GM21447 (cell line): ENCODE data around the gene UBA1.

ENCODE experiments used
- ATAC-seq: cut with Tn5 transposase; IDR thresholded peaks from one replicate; pipeline ENCODE4 v1.9.1; 2021; ENCODE audit not compliant: unreplicated experiment

Gene UBA1

DNA sequence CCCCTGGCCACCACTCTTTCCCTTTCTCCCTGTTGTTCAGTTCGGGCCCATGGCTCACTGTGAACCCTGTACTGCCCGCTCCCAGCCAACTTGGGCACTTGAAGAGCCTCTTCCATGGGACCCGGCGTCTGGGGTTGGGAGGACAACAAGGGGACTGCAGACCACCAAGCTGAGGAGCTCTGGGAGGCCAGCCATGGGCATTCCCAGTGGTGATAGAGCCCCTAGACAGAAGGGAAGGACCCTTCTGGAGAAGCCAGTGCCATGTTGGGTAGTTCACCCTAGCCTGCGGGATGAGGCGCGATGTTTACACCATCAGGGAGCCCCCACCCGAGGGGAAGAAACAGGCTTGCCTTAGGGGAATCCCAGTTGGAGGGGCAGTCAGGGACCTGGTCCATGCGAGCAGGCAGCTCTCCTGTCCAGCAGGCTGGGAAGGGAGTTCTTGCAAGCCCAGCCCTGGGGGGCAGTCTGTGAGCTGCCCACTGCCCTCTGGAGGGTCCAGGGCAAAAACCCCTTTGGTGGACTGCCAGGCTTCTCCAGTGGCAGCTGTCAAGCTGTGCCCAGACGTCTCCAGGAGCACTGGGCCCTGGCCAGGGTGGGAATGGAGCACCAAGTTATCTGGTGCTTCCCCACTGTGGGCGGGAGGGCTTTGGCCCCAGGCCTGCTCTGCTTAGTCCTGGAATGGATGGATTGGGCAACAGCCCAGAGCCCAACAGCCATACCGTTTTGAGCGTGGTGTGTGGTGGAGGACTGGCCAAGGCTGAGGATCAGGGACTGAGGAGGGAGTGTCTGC is 23.7 kb upstream of the UBA1 start:
- ATAC-seq, result no peak

DNA sequence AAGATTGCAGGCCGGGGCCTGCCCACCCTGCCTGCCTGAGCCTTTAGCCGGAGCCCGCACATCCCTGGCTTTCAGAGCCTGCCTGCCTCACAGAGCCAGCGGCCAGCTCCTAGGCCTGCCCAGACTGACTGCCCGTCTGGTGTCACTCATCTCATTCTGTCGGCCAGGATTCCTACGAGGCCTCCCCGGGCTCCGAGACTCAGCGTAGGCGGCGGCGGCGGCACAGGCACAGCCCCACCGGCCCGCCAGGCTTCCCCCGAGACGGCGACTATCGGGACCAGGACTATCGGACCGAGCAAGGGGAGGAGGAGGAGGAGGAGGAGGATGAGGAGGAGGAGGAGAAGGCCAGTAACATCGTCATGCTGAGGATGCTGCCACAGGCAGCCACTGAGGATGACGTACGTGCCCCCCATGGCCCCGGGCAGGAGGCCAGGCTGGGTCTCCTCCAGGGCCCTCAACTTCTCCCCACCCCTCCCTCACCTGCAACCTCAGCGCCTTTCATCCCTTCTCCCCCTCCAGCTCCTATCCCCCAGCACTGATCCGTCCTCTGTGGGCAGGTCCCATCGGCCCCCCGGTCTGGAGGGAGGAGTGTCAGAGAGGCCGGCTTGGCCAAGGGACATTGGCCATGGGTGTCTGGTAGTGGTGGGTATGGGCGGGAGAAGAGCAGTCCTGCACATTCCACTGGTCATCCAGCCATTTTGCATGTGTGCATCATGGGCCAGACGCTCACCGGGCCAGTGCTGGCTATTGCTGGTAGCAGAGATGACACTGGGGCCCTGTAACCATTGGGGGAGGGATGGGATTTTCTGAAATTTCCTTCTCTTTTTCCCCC is 22.6 kb upstream of the UBA1 start:
- ATAC-seq, result no peak

DNA sequence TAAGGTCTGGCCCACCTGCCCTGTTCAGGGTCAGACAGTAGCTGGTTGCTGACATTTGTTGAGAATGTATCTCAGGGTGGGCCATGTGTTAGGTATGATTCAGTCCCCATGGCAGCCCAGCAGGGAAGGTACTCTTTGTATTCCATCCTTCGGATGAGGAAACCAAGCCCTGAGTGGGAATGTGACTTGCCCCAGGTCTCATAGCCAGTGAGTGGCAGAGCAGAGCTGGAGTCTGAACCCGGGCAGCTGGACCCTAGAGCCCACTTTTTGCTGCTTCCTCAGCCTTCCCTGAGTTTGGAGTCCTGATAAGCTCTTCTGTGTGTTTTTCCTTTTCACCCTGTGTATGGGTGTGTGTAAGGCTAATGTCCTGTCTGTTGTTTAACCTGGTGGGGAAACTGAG is 21.6 kb upstream of the UBA1 start:
- no peak for ATAC-seq

DNA sequence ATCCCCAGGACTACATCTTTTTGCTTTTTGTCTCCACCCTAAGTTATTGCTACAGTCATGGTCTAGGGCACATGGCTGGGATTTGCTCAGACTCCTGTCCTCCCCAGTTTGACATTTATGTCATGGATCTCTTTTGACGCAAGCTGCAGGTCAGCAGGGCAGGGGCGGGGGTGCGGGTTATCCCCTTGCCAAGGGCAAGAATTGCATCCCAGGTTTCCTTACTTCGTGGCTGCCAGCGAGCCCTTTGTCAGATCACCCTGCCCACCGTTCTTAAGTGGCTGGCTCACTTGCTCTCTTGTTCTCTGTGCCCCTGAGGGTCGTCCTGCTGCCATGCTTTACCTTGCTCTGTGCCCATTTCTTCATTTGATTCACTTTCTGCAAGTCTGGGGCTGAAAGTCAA is 21.1 kb upstream of the UBA1 start:
- no peak for ATAC-seq

DNA sequence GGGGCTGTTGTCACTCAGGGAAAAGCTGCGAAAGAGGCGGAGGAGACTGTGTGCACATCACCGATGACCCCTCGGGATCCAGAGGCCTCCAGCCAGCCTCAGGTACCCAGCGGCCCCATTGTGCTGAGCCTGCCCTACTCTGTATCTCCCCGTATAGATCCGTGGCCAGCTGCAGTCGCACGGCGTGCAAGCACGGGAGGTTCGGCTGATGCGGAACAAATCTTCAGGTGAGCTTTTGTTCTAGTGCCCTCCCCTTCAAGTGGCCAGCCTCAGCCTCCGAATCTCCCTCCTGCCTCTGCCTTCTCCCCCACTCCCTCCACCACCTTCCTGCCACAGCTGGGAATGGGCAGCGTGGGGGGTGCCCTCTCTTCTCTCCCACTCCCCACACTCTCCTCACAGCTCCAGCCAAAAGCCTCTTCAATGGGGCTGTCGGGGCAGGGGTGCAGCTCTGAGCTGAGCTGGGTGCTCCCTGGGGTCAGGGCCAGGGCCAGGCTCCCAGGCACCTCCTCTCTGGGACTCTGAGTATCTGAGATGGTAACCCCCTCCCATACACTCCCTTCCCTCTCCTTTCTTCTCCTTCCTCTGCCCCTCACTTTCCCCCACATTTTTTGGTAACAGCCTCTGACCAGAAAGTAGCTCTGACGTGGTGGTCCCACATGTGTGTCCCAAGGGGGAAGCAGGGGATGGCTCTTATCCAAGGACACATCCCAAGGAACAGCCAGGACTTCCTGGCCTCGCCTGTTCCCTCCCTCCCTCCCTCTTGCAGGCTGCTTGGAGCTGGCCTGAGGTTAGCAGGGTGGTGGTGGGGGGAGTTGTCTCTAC is 20.4 kb upstream of the UBA1 start:
- no peak for ATAC-seq

DNA sequence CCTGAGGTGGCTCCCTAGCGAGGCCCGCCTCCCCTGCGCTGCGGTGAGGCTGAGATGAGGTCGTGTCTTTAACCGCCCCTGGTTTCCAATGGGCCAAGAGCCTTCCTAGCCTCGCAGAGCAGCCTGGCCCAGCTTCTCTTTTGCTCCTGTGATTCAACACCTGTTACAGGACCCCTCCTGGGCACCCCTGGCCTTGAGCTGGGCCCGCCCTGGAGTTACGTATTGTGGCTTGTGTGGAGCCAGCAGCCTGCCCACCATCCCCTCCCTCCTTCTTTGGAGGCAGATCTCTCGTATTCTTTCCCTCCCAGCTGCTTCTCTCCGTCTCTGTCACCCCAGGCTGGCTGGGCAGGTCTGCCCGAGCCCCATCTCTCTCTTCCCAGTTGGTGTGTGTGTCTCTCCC is 19.3 kb upstream of the UBA1 start:
- ATAC-seq, result no peak

DNA sequence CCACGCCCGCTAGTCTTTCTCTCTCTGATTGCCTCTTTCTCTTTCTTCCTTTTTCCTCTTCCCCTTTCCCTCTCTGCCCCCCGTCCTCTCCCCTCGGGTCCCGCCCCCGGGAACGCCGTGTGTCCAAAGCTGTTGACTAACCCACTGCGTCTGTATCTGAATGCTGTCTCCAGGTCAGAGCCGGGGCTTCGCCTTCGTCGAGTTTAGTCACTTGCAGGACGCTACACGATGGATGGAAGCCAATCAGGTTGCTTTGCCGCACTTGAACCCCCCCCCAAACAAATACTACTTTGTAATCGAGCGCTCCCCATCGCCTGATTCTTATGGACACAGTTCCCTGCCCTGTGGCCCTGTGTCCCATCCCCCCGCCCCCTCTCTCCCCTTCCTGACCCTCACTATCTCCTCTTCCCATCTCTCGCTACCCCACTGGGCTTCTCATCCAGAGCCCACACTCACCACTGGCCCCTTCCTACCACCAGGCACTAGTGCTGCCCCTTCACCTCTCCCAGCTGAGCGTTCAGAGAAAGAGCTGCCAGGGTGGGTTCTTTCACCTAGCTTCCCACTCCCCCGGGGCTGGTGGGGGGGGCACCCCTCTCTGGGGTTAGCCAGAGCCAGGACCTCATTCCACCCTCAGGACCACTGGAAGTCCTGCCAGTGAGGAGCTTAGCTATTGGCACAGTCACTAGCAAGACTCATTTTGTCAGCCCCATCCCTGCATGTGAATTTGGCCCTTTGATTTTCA is 18.6 kb upstream of the UBA1 start:
- no peak for ATAC-seq

DNA sequence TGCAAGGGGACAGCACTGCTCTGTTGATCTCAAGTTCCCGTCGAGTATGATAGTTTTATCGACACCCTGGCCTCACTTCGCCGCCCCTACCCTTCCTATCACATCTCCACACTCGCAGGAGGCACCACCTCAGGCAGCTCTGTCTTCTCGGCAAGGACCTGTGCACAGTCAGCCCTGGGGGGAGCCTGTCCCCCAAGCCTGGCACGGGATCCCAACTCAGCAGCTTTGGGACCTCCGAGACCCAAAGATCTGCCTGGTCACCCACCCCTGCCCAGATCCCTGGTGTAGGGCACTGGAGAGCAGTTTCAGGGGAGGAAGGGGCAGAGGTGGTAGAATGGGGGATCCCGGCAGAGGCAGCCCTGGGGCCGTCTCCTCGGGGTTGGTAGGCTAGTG is 18.0 kb upstream of the UBA1 start:
- ATAC-seq, result no peak

DNA sequence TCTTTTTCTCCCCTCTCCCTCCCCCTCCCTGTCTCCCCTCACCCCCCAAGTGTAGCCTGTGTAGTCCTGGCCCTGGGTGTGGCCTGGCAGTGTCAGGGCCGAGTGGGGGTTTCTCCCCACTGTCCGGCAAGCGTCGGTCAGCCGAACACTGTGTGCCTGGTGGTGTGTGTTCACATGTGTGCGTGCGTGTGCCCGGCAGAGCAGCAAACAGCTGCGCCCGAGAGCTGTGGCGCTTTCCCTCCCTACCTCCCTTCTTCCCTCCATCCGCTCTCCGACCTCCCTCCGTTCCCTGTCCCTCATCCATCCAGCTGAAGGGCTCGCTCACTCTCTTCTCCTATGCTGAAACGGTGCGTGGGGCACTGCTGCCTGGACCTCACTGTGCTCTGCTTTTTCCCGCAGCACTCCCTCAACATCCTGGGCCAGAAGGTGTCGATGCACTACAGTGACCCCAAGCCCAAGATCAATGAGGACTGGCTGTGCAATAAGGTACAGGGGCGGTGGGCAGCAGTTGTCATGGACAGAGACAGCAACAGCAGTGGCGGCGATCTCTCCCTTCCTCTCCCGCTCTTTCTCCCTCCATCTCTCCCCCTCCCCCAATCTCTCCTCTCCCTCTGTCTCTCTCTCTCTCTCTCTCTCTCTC is 17.4 kb upstream of the UBA1 start:
- no peak for ATAC-seq

DNA sequence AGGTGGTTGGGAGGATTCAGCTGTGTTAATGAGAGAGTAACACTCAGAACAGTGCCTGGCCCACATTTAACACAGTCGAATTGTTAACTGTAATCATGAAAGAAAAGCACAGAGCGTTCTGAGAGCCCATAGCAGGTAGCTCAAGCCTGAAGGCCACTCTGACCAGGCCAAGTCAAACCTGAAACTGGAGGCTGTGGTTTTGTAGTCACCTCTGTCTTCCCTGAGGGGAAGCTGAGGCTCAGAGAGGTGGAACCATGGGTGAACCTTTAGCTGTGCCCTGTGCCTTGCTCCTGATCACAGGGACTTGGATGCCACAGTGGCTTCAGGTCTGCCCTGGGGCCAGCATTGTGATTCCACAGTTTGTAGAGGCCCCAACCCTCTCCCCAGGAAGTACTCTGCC is 16.6 kb upstream of the UBA1 start:
- ATAC-seq, result no peak

DNA sequence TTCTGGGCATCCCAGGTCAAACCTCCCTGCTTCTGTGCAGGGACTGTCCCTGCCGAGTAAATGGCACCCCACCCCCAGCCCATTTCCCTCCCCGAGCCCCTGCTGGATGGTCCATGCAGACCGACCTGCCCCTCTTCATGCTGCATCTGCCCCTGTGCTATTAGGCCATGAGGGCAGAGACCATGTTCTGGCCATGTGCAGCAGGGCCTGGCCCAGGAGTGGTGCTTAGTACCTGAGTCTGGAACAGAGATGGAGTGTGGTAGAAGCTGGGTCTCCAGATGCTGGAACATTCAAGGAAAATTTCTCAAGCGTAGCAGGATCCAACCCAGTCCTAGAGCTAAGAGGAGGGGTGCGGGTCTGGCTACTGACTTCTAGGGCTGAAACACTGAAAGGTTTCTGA is 15.3 kb upstream of the UBA1 start:
- no peak for ATAC-seq

DNA sequence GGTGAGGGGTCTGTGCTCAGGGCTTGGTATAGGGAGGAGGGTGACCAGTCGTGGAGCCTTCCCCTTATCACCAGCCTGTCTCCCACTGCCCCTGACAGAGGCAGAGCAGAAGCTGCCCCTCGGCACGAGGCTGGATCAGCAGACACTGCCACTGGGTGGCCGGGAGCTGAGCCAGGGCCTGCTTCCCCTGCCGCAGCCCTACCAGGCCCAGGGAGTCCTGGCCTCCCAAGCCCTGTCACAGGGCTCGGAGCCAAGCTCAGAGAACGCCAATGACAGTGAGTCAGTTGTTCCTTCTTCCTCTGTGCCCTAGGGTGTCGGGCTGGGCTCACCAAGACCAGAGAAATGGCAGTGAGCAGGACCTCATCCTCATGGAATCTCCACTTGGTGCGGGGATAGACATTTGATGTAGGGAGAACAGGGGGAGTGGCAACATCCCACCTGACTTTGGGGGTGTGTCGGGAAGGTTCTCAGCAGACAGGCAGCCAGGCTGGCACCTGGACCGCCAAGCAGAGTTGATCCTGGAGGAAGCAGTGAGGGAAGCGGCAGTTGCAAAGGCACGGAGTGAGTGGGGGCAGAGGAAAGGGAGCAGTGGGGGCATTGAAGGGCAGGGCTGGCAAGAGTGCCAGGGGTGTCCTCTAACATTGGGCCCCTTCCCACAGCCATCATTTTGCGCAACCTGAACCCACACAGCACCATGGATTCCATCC is 14.3 kb upstream of the UBA1 start:
- ATAC-seq, result no peak

DNA sequence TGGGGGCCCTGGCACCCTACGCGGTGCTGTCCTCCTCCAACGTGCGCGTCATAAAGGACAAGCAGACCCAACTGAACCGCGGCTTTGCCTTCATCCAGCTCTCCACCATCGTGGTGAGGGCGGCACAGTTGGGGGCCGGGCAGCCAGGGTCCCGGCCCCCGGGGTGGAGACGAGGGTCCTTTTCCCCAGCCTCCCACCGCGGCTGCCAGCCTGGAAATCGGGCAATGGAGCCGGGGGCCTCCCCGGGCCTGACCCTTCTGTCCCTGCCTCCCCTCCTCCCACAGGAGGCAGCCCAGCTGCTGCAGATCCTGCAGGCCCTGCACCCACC is 13.7 kb upstream of the UBA1 start:
- no peak for ATAC-seq

DNA sequence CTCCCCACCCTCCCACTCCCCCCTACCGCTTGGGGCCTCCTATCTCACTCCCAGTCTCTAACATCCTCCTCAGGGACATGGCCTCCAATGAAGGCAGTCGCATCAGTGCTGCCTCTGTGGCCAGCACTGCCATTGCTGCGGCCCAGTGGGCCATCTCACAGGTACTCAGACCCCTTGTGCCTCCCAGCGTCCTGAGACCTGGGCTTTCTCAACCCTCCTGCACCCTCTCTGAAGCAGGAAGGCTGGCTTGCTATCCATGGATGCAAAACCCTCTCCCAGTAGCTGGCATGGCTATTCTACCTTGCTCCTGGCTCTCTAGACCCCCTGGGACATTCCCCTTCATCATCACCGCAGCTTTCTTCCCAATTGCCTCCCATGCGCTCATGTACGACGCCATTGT is 13.3 kb upstream of the UBA1 start:
- ATAC-seq, result no peak

DNA sequence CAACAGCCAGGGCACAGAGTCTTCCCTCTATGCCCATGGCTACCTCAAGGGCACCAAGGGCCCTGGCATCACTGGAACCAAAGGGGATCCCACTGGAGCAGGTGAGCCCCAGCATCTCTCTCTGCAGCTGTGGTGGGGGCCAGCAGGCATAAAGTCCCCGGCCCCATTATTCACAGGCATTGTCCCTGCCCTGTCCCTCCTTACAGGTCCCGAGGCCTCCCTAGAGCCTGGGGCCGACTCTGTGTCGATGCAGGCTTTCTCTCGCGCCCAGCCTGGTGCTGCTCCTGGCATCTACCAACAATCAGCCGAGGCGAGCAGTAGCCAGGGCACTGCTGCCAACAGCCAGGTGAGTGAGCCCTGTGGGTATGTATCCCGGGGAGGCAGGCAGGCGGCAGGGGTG is 12.3 kb upstream of the UBA1 start:
- ATAC-seq, result no peak

DNA sequence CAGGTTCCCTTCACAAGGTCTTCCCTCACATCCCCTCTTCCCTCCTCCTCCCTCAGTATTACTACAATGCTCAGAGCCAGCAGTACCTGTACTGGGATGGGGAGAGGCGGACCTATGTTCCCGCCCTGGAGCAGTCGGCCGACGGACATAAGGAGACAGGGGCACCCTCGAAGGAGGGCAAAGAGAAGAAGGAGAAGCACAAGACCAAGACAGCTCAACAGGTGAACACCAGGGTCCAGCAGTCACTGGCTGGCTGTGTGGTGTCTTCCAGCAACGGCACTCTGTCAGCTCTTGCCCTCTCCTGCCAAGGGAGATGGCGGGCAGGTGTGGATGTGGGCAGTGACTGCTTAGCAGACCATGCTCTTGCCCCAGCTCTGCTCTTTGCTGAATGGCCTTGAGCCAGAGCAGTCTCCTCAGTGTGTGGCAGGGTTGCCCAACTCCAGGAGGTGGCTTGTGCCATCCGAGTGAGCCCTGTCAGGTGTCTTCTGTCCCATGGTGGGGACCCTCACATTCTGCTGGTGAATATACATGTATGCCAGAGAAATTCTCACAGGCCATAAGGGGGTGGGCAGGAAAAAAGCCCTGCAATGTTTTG is 11.4 kb upstream of the UBA1 start:
- no peak for ATAC-seq

DNA sequence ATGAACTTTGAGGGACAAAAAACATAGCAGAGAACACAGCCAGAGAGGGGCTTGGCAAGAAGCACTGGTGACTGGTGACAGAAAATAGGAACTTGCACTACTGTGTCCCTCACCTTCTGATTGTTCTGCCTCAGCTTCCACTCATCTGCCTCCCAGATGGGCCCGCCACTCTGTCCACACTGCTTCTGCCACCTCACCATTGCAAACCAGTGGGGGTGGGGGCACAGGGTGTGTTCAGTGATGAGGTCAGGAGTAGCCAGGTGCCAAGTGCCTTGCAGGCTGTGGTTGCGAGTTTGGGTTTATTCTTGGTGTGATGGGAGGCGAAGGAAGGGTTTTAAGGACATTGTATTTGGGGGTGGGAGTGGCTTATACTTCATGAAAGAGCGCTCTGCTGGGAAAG is 9.1 kb upstream of the UBA1 start:
- no peak for ATAC-seq

DNA sequence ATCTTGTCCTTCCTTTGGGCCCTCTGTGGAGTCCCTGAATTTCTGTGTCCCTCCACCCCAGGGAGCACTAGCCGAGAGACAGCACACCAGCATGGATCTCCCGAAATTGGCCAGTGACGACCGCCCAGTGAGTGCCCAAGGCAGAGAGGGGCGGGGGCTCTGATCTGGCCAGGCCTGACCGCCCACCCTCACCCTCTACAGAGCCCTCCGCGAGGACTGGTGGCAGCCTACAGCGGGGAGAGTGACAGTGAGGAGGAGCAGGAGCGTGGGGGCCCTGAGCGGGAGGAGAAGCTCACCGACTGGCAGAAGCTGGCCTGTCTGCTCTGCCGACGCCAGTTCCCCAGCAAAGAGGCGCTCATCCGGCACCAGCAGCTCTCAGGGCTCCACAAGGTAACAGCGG is 8.4 kb upstream of the UBA1 start:
- ATAC-seq, result no peak

DNA sequence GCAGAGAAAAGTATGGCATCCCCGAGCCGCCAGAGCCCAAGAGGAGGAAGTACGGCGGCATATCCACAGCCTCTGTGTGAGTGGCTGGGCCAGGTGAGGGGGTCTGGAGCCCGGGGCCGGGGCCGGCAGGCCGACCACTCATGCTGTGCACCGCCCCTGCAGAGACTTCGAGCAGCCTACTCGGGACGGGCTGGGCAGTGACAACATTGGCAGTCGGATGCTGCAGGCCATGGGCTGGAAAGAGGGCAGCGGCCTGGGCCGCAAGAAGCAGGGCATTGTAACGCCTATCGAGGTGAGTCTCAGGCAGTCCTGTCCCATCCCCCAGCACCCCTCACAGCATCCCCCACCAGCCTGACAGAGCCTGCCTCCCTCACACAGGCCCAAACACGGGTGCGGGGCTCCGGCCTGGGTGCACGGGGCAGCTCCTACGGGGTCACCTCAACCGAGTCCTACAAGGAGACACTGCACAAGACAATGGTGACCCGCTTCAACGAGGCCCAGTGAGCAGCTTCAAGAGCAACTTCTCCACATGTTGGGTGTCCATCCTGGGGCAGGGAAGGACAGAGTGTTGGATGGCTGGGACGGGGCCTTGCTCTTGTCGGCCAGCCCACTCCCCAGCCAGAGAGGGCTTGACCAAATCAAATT is 7.4 kb upstream of the UBA1 start:
- ATAC-seq, result no peak
